CD4-positive, alpha-beta T cell treated with Interleukin-17A for 1 hour (primary cell): Measurements from ENCODE around the gene ASCL1.

Source experiments
- DNase-seq: peaks from one replicate; pipeline ENCODE4 v3.0.0-alpha.2; 2020

Gene ASCL1

GRCh38 chr12:102957339-102958050 lies at the start of gene ASCL1:
Gene ASCL1 (plus strand): TSS chr12:102957674. CDS start chr12:102958245, 571 bp downstream.
- no peak for DNase-seq

DNA sequence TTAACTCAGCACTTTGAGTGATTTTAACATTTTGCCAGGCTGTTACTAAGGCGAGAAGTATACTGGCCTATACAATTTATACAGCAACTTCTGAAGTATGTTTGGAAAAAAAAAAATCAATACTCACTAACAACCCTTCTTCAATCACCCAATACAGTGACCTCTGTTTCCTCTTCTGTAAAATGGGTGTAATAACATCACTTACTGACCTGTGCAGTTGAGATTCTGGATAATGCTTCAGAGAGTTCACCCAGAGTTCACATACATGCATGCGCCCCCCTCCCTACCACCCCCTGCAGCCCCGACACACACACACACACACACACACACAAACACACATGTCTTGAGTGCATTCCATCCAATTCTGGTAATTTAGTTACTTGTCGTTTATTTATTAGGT lies 49.6 kb upstream of the ASCL1 start:
- no peak for DNase-seq

DNA sequence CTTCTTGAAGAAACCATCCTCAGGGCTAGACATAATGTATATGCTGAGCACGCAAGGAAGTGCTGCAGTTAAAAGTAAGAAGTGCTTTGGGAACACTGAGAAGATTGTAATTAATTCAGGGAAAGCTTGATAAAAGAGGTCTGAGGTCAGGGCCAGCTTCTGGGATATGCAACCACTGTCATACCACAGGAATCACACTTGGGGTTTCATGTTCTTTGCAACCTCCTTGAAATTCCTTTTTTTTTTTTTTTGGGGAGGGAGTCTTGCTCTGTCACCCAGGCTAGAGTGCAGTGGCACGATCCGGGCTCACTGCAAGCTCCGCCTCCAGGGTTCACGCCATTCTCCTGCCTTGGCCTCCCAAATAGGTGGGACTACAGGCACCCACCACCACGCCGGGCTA lies 47.3 kb upstream of the ASCL1 start:
- DNase-seq: no peak

- no peak for DNase-seq
Observed at GRCh38 chr12:102910792-102911191, 46.7 kb upstream of the ASCL1 start.

DNA sequence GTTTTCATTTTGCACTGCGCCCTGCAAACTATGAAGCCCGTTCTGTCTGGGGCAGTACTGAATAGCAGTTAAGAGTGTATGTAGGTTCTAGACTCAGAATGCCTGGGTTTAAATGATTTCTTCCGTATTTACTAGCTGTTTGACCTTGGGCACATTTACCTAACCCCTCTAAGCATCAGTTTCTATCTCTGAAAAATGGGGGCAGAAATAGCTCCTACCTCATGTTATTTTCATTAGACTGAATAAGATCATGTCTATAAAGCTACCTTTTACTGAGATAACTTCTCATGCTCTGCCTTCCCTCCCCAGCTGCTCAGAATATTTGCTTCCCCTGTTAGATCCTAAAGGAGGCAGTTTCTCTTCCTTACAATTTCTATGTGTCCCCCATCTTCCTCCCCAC lies 46.2 kb upstream of the ASCL1 start:
- DNase-seq: no peak

GRCh38 chr12:102912258-102912657 lies 45.2 kb upstream of the ASCL1 start:
- no peak for DNase-seq

- no peak for DNase-seq
Observed at GRCh38 chr12:102913453-102914226, 43.8 kb upstream of the ASCL1 start.

DNA sequence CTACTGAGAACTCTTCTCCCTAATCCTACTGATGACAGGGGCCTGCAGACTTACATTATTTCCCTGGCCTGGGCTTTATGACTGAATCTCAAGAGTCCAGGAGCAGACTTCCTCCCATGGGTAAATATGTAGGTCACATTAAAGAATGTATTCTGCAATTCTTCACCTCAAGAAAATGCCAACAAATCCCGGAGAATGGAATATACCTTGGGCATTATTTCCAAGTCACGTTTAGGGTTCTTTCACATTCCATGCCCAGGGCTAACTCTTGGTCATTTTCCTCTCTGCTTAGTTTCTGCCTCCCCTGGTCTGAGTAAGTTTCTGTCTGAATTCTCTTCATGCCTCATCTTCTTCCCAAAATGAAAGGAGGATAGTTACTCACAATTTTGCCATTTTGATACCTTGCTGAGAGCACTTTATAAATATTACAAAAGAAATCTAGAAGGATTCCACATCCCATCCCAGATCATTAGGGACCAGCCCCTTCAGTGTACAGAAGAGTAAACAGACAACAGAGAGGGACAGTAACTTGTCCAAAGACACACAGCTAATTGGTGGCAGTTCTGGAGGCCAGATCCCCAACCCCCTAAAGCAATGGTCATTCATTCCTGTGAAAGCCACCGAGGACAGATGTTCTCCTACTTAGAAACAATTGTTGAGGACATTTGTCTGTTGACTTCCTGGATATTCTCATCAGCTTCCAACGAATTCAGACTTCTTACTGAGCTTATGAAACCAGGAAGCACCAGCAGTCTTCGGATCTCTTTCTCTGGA lies 41.0 kb upstream of the ASCL1 start:
- no peak for DNase-seq

GRCh38 chr12:102917026-102917787 lies 40.3 kb upstream of the ASCL1 start, which contains the start of gene PAH:
Gene PAH (minus strand): TSS chr12:102917244. CDS start chr12:102917130, 114 bp downstream.
- peak; percentile 14 for DNase-seq

- DNase-seq: no peak
Observed at GRCh38 chr12:102918840-102919239, 38.6 kb upstream of the ASCL1 start.

GRCh38 chr12:102920271-102920670 lies 37.2 kb upstream of the ASCL1 start:
- no peak for DNase-seq

DNA sequence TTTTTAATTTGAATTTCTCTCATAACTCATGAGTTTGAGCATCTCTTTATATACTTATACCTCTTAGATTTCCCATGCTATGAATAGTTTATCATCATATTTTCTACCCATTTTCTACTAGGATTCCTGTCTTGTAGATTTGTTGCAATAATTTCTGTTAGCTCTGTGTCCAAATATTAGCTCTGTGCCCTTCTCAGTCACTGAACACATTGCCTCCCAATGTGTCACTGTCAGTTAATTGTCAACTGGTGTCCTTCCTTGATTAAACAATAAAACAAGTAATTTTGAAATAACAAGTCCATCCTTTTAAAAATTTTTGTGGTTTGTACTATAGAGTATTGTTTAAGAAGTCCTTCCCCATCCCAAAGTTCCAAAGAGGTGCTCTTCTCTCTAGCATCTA lies 36.2 kb upstream of the ASCL1 start:
- DNase-seq: no peak

GRCh38 chr12:102927220-102927619 lies 30.3 kb upstream of the ASCL1 start:
- DNase-seq: no peak

DNA sequence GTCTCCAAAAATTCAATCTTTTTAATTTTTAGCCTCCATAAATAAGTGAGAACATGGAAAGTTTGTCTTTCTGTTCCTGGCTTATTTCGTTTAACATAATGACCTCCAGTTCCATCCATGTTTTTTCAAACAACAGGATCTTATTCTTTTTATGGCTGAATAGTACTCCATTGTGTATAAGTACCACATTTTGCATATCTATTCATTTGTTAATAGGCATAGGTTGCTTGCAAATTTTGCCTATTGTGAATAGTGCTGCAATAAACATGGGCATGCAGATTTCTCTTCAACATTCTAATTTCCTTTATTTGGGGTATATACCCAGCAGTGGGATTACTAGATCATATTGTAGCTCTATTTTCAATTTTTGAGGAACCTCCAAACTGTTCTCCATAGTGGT lies 24.3 kb upstream of the ASCL1 start:
- no peak for DNase-seq

DNA sequence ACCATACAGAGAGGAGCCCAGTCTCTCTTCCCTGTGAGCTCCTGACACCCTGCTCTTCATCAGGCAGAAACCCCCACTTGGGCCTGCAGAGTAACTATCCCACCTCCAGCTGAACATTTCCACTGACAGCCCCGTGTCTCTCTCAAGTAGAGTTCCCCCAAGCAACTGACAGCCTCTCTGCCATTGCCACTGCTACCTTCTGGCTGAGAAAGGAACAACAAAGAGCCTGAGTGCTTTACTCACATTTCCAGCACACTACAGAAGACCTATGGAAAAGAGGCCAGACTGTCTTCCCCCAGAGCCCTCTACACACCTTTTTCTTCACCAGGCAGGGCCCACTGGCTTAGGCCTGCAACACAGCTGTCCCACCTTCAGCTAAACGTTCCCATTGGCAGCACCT lies 18.4 kb upstream of the ASCL1 start:
- no peak for DNase-seq

- DNase-seq: no peak
Observed at GRCh38 chr12:102939670-102940222, 17.7 kb upstream of the ASCL1 start.

GRCh38 chr12:102946042-102946441 lies 11.4 kb upstream of the ASCL1 start:
- no peak for DNase-seq

- DNase-seq: peak; percentile 50
Observed at GRCh38 chr12:102948941-102949352, 8.5 kb upstream of the ASCL1 start.

DNA sequence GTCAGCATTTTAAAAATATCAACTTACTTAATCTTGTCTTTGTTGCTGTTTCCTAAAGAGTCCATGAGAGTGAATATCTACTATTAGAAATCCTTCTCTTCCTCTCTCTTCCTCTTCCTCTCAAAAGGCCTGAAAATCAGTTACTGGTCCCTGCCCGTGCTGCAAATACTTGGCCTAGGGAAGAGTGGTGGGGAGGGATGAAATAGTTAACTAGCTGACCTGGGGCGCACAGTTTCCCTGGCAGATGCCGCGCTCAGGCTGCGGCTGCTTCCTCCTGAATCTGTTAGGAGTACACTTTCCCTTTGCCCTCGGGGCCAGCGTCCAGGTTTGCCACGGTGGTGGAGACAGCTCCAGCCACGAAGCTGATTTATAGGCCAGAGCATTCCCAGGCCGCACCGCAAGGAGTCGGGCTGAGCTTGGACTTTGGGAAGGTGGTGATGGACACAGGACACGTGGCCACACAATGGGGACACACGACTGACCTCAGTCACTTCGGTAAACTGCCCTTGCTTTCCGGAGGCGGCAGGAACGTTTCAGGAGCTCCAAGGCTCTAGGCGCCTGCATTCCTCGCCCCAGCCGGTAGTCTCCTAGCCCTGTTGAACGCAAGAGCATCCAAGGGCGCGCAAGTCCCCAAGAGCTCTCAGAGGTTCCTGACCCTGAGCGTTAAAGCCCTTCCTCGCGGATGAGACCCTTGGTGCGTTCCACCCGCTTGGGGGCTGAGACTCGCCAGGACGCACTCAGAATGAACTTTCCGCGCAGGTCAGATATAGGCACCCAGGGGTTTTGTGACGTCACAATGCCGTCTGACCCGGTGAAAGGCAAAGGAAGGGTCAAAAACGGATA lies 7.1 kb upstream of the ASCL1 start:
- DNase-seq: no peak

- no peak for DNase-seq
Observed at GRCh38 chr12:102950950-102951619, 6.4 kb upstream of the ASCL1 start.

GRCh38 chr12:102951841-102952240 lies 5.6 kb upstream of the ASCL1 start:
- no peak for DNase-seq
